A549 (cell line): ENCODE measurements around the gene CA9.

Source experiments
- NFE2L2 ChIP-seq: fragments of 150-350 bp; conservative IDR thresholded peaks from 2 replicates; pipeline ENCODE4 v1.6.1; 2014; ENCODE audit warnings: low read length
- POLR2A ChIP-seq: IDR thresholded peaks from 2 replicates; pipeline ENCODE4 v1.6.1; 2012; ENCODE audit warnings: mild to moderate bottlenecking, low read length
- RCOR1 ChIP-seq: fragments of 150-350 bp; IDR thresholded peaks from 2 replicates; pipeline ENCODE4 v1.6.1; 2014; ENCODE audit warnings: antibody characterized with exemption, low read length, low read depth
- TF ChIP-seq, protein P1 (sequence below): fragments of >200 bp; sonication (Bioruptor Twin); formaldehyde crosslinking; IDR thresholded peaks from 3 replicates; pipeline ENCODE4 v1.5.1; 2016
- TF ChIP-seq, protein P2 (sequence below): fragments of 200-600 bp; sonication (generic); IDR thresholded peaks from 2 replicates; pipeline ENCODE4 v1.6.1; 2016; ENCODE audit warnings: antibody characterized with exemption, mild to moderate bottlenecking, moderate library complexity
- TF ChIP-seq, protein P3 (sequence below): fragments of 250-450 bp; sonication (Bioruptor Pico); IDR thresholded peaks from 2 replicates; pipeline ENCODE4 v1.5.0; 2021; ENCODE audit warnings: mild to moderate bottlenecking, moderate library complexity, borderline replicate concordance

GRCh38 chr9:35691334-35691650 is 17.6 kb downstream of the CA9 start:
- TF ChIP-seq, protein P1, sequence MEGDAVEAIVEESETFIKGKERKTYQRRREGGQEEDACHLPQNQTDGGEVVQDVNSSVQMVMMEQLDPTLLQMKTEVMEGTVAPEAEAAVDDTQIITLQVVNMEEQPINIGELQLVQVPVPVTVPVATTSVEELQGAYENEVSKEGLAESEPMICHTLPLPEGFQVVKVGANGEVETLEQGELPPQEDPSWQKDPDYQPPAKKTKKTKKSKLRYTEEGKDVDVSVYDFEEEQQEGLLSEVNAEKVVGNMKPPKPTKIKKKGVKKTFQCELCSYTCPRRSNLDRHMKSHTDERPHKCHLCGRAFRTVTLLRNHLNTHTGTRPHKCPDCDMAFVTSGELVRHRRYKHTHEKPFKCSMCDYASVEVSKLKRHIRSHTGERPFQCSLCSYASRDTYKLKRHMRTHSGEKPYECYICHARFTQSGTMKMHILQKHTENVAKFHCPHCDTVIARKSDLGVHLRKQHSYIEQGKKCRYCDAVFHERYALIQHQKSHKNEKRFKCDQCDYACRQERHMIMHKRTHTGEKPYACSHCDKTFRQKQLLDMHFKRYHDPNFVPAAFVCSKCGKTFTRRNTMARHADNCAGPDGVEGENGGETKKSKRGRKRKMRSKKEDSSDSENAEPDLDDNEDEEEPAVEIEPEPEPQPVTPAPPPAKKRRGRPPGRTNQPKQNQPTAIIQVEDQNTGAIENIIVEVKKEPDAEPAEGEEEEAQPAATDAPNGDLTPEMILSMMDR, result no peak
- TF ChIP-seq POLR2A (no peak), RCOR1 (no peak), NFE2L2 (no peak)
- TF ChIP-seq, protein P2, sequence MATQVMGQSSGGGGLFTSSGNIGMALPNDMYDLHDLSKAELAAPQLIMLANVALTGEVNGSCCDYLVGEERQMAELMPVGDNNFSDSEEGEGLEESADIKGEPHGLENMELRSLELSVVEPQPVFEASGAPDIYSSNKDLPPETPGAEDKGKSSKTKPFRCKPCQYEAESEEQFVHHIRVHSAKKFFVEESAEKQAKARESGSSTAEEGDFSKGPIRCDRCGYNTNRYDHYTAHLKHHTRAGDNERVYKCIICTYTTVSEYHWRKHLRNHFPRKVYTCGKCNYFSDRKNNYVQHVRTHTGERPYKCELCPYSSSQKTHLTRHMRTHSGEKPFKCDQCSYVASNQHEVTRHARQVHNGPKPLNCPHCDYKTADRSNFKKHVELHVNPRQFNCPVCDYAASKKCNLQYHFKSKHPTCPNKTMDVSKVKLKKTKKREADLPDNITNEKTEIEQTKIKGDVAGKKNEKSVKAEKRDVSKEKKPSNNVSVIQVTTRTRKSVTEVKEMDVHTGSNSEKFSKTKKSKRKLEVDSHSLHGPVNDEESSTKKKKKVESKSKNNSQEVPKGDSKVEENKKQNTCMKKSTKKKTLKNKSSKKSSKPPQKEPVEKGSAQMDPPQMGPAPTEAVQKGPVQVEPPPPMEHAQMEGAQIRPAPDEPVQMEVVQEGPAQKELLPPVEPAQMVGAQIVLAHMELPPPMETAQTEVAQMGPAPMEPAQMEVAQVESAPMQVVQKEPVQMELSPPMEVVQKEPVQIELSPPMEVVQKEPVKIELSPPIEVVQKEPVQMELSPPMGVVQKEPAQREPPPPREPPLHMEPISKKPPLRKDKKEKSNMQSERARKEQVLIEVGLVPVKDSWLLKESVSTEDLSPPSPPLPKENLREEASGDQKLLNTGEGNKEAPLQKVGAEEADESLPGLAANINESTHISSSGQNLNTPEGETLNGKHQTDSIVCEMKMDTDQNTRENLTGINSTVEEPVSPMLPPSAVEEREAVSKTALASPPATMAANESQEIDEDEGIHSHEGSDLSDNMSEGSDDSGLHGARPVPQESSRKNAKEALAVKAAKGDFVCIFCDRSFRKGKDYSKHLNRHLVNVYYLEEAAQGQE, result no peak
- TF ChIP-seq, protein P3, sequence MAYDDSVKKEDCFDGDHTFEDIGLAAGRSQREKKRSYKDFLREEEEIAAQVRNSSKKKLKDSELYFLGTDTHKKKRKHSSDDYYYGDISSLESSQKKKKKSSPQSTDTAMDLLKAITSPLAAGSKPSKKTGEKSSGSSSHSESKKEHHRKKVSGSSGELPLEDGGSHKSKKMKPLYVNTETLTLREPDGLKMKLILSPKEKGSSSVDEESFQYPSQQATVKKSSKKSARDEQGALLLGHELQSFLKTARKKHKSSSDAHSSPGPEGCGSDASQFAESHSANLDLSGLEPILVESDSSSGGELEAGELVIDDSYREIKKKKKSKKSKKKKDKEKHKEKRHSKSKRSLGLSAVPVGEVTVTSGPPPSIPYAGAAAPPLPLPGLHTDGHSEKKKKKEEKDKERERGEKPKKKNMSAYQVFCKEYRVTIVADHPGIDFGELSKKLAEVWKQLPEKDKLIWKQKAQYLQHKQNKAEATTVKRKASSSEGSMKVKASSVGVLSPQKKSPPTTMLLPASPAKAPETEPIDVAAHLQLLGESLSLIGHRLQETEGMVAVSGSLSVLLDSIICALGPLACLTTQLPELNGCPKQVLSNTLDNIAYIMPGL (CRISPR knock-in tag), result no peak
